IMR-90 (cell line): ENCODE measurements around the gene PHF21B. TPM values are rescaled to one million over a fixed set of nuclear protein-coding genes. Genes with fewer than 3 reads are reported as not detected.

ENCODE experiments used
- ATAC-seq: fragments of 200-7000 bp; cut with Tn5 transposase; 2 replicates; pipeline ENCODE4 v1.9.1; 2020; ENCODE audit warnings: low read depth, mild to moderate bottlenecking, moderate library complexity
- BruUV-seq: library from RNA; stranded (reverse); fragments of 400-500 nt; replicated peaks from 2 replicates; lab custom pipeline; 2021; lab: Mats Ljungman, UMichigan
- CTCF ChIA-PET: fragments of 300-600 bp; formaldehyde crosslinking; extraction: SDS; loops from one replicate; lab custom pipeline; 2021; ENCODE audit warnings: antibody characterized with exemption; lab: Yijun Ruan, JAX
- POLR2A ChIA-PET: fragments of 300-600 bp; sonication (Branson Sonifier 250); formaldehyde crosslinking; loops from one replicate; lab custom pipeline; 2022; ENCODE audit warnings: antibody characterized with exemption; ENCODE audit not compliant: unreplicated experiment; lab: Charles Lee
- DNase-seq: peaks from one replicate; pipeline ENCODE4 v3.0.0; 2013
- H2AFZ ChIP-seq: replicated peaks from 2 replicates; pipeline ENCODE3; 2013; ENCODE audit warnings: low read length, mild to moderate bottlenecking; ENCODE audit not compliant: poor library complexity
- H2AK5ac ChIP-seq: 2 replicates; pipeline ENCODE4 v1.6.1; 2013; ENCODE audit warnings: low read depth, low read length, inconsistent platforms
- H2AK9ac ChIP-seq: replicated peaks from 2 replicates; pipeline ENCODE3; 2013; ENCODE audit warnings: mild to moderate bottlenecking, low read depth, low read length, moderate library complexity; ENCODE audit not compliant: poor library complexity
- H2BK120ac ChIP-seq: 2 replicates; pipeline ENCODE4 v1.6.1; 2013; ENCODE audit warnings: low read depth, low read length, inconsistent platforms
- H2BK15ac ChIP-seq: 3 replicates; pipeline ENCODE4 v1.6.1; 2013; ENCODE audit warnings: low read depth, low read length, inconsistent platforms
- H2BK20ac ChIP-seq: 2 replicates; pipeline ENCODE4 v1.6.1; 2013; ENCODE audit warnings: low read depth, mild to moderate bottlenecking, inconsistent platforms, low read length, moderate library complexity
- H2BK5ac ChIP-seq: 2 replicates; pipeline ENCODE4 v1.6.1; 2013; ENCODE audit warnings: mild to moderate bottlenecking, low read depth, low read length, inconsistent platforms; ENCODE audit not compliant: poor library complexity, severe bottlenecking
- H3K14ac ChIP-seq: replicated peaks from 2 replicates; pipeline ENCODE4 v1.6.1; 2013; ENCODE audit warnings: low read depth, low read length, inconsistent platforms
- H3K18ac ChIP-seq: 2 replicates; pipeline ENCODE4 v1.6.1; 2013; ENCODE audit warnings: low read depth, low read length, control low read depth
- H3K23ac ChIP-seq: 2 replicates; pipeline ENCODE4 v1.6.1; 2013; ENCODE audit warnings: low read depth, low read length, inconsistent platforms
- H3K27ac ChIP-seq: 2 replicates; pipeline ENCODE4 v1.5.1; 2013; ENCODE audit warnings: mild to moderate bottlenecking, control low read depth, low read length; ENCODE audit not compliant: insufficient read depth
- H3K27me3 ChIP-seq: 2 replicates; pipeline ENCODE4 v1.6.1; 2013; ENCODE audit warnings: low read length; ENCODE audit not compliant: control insufficient read depth, insufficient read depth
- H3K36me3 ChIP-seq: 2 replicates; pipeline ENCODE4 v1.6.1; 2013; ENCODE audit warnings: low read length, mixed read lengths; ENCODE audit not compliant: control insufficient read depth, insufficient read depth
- H3K4ac ChIP-seq: 2 replicates; pipeline ENCODE4 v1.6.1; 2013; ENCODE audit warnings: low read depth, low read length, inconsistent platforms
- H3K4me1 ChIP-seq: 2 replicates; pipeline ENCODE4 v1.6.1; 2013; ENCODE audit warnings: low read length, mixed read lengths; ENCODE audit not compliant: control insufficient read depth, insufficient read depth
- H3K4me2 ChIP-seq: 2 replicates; pipeline ENCODE4 v1.6.1; 2013; ENCODE audit warnings: low read depth, mild to moderate bottlenecking, control low read depth, low read length, moderate library complexity
- H3K4me3 ChIP-seq: 2 replicates; pipeline ENCODE4 v1.5.1; 2013; ENCODE audit warnings: low read depth, mild to moderate bottlenecking, control low read depth, low read length, moderate library complexity; ENCODE audit not compliant: insufficient read depth
- H3K56ac ChIP-seq: 2 replicates; pipeline ENCODE4 v1.6.1; 2013; ENCODE audit warnings: low read length, inconsistent platforms; ENCODE audit not compliant: insufficient read depth; ENCODE audit errors: extremely low read depth
- H3K79me1 ChIP-seq, 2 experiments: 2 replicates each; pipeline ENCODE4 v1.6.1; 2013; ENCODE audit warnings: low read length in 2 of 2, inconsistent platforms in 1 of 2, low read depth in 1 of 2
- H3K9ac ChIP-seq: 2 replicates; pipeline ENCODE4 v1.6.1; 2013; ENCODE audit warnings: low read depth, low read length, control low read depth
- H3K9me1 ChIP-seq: 2 replicates; pipeline ENCODE4 v1.6.1; 2013; ENCODE audit warnings: low read length, inconsistent platforms; ENCODE audit not compliant: insufficient read depth
- H3K9me3 ChIP-seq: 2 replicates; pipeline ENCODE4 v1.6.1; 2013; ENCODE audit warnings: low read length; ENCODE audit not compliant: control insufficient read depth, insufficient read depth
- H4K20me1 ChIP-seq: 2 replicates; pipeline ENCODE4 v1.6.1; 2013; ENCODE audit warnings: low read length, inconsistent platforms; ENCODE audit not compliant: insufficient read depth
- H4K5ac ChIP-seq: 2 replicates; pipeline ENCODE4 v1.6.1; 2013; ENCODE audit warnings: mild to moderate bottlenecking, low read depth, low read length, control low read depth
- H4K8ac ChIP-seq, 2 experiments: 2 replicates each; pipeline ENCODE4 v1.6.1; 2013; ENCODE audit warnings: low read depth in 2 of 2, low read length in 2 of 2, control low read depth in 1 of 2, inconsistent platforms in 1 of 2
- H4K91ac ChIP-seq: 2 replicates; pipeline ENCODE4 v1.6.1; 2013; ENCODE audit warnings: low read depth, low read length, inconsistent platforms; ENCODE audit not compliant: insufficient read depth
- BHLHE40 ChIP-seq: fragments of 150-350 bp; IDR thresholded peaks from 2 replicates; pipeline ENCODE4 v1.6.1; 2016; ENCODE audit warnings: mild to moderate bottlenecking, low read depth, low read length
- CEBPB ChIP-seq: IDR thresholded peaks from 2 replicates; pipeline ENCODE4 v1.6.1; 2012; ENCODE audit warnings: low read depth, low read length, improper control_type of control experiment
- CHD1 ChIP-seq: IDR thresholded peaks from 2 replicates; pipeline ENCODE4 v1.6.1; 2012; ENCODE audit warnings: low read depth, low read length, improper control_type of control experiment
- CTCF ChIP-seq: conservative IDR thresholded peaks from 2 replicates; pipeline ENCODE4 v1.5.1; 2012; ENCODE audit warnings: mild to moderate bottlenecking, low read depth, low read length, improper control_type of control experiment
- FOS ChIP-seq: fragments of 150-350 bp; IDR thresholded peaks from 2 replicates; pipeline ENCODE4 v1.6.1; 2016; ENCODE audit warnings: low read depth, low read length
- MAFK ChIP-seq: IDR thresholded peaks from 2 replicates; pipeline ENCODE4 v1.6.1; 2012; ENCODE audit warnings: low read depth, low read length, improper control_type of control experiment
- MAZ ChIP-seq: IDR thresholded peaks from 2 replicates; pipeline ENCODE4 v1.6.1; 2012; ENCODE audit warnings: low read depth, mild to moderate bottlenecking, low read length, improper control_type of control experiment, moderate library complexity, borderline replicate concordance
- MXI1 ChIP-seq: IDR thresholded peaks from 2 replicates; pipeline ENCODE4 v1.6.1; 2012; ENCODE audit warnings: low read depth, mild to moderate bottlenecking, low read length, moderate library complexity, borderline replicate concordance
- NFE2L2 ChIP-seq: fragments of 150-350 bp; IDR thresholded peaks from 2 replicates; pipeline ENCODE4 v1.6.1; 2016; ENCODE audit warnings: low read depth, mild to moderate bottlenecking, low read length
- POLR2A ChIP-seq: IDR thresholded peaks from 2 replicates; pipeline ENCODE4 v1.6.1; 2012; ENCODE audit warnings: mild to moderate bottlenecking, low read depth, low read length
- RAD21 ChIP-seq: IDR thresholded peaks from 2 replicates; pipeline ENCODE4 v1.6.1; 2012; ENCODE audit warnings: low read length, improper control_type of control experiment
- RCOR1 ChIP-seq: IDR thresholded peaks from 2 replicates; pipeline ENCODE4 v1.6.1; 2012; ENCODE audit warnings: mild to moderate bottlenecking, low read length, improper control_type of control experiment; ENCODE audit not compliant: insufficient replicate concordance
- RFX5 ChIP-seq: IDR thresholded peaks from 2 replicates; pipeline ENCODE4 v1.8.0; 2012; ENCODE audit warnings: low read depth, mild to moderate bottlenecking, low read length, moderate library complexity
- SMC3 ChIP-seq: fragments of 150-350 bp; IDR thresholded peaks from 2 replicates; pipeline ENCODE4 v1.6.1; 2016; ENCODE audit warnings: low read depth, mild to moderate bottlenecking, antibody characterized with exemption, low read length, moderate library complexity
- USF2 ChIP-seq: fragments of 150-350 bp; IDR thresholded peaks from 2 replicates; pipeline ENCODE4 v1.6.1; 2017; ENCODE audit warnings: mild to moderate bottlenecking, antibody characterized with exemption, low read length, low read depth
- WGBS, 2 experiments: methylation state at CpG; one replicate each; pipeline versions ENCODE4 v1.1.5 to v1.1.7; 2013; ENCODE audit warnings: missing lambda C conversion rate in 2 of 2; ENCODE audit not compliant: insufficient read length in 1 of 2; ENCODE audit errors: extremely low coverage in 2 of 2; 5-methylcytosine and 5-hydroxymethylcytosine counted together
- dilution Hi-C: fragments of 300-500 bp; cut with HindIII; formaldehyde crosslinking; loops from one replicate; pipeline ENCODE4 v1.14.3; 2018; ENCODE audit warnings: low sequenced_read_pairs; ENCODE audit not compliant: unreplicated experiment
- in situ Hi-C: fragments of 300-500 bp; cut with MboI; formaldehyde crosslinking; loops from 3 replicates; pipeline ENCODE4 v1.14.3; 2019; ENCODE audit warnings: low sequenced_read_pairs, inconsistent platforms, mixed read lengths
- intact Hi-C: fragments of 100-400 bp; cut with micrococcal nuclease; formaldehyde crosslinking; loops from 2 replicates; pipeline ENCODE4 v1.10.0; 2022
- polyA plus RNA-seq, 3 experiments: library from polyadenylated mRNA; depleted of rRNA; stranded (reverse); fragments of >200 nt; gene quantifications; 2 replicates each; pipeline ENCODE4 v1.2.3, GENCODE V29; 2012; ENCODE audit warnings: low replicate concordance in 1 of 3
- total RNA-seq: library from RNA; depleted of rRNA; stranded (reverse); fragments of >200 nt; gene quantifications from 2 replicates; pipeline ENCODE4 v1.2.3, GENCODE V29; 2012
- TF ChIP-seq, protein P1 (sequence below): fragments of 150-350 bp; IDR thresholded peaks from 2 replicates; pipeline ENCODE4 v1.6.1; 2016; ENCODE audit warnings: low read depth, mild to moderate bottlenecking, low read length, moderate library complexity, borderline replicate concordance

Gene PHF21B
- total and polyA plus RNA-seq, 2 of the 4 experiments (the other 2 are of a cell fraction) = 0.02 TPM; not detected in 1

DNA sequence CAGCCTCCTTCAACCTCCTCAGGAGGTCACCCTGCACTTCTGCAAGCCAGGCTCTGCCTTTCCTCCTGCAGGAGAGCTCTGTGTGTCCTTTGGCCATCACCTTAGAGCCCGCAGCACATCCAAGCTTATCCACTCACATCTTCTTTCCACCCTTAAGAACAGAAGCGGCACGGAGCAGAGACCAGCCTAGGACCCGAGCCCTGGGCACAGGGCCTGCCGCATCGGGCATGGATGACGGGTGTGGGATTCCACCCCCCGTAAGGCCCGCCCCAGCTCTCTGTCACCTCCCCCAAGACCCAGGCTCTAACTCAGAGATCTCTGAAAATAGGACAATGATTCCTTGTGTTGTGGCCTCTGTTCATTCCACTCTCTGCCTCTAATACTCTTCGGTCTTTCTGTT lies 42.1 kb upstream of the PHF21B start:
- H4K5ac ChIP-seq = no peak overlapping the region
- TF ChIP-seq NFE2L2 (no peak), CTCF (no peak), CHD1 (no peak), RAD21 (no peak), MAFK (no peak), BHLHE40 (no peak), MXI1 (no peak), MAZ (no peak), RCOR1 (no peak), USF2 (no peak), RFX5 (no peak), POLR2A (no peak), CEBPB (no peak), FOS (no peak), SMC3 (no peak)
- TF ChIP-seq, protein P1, sequence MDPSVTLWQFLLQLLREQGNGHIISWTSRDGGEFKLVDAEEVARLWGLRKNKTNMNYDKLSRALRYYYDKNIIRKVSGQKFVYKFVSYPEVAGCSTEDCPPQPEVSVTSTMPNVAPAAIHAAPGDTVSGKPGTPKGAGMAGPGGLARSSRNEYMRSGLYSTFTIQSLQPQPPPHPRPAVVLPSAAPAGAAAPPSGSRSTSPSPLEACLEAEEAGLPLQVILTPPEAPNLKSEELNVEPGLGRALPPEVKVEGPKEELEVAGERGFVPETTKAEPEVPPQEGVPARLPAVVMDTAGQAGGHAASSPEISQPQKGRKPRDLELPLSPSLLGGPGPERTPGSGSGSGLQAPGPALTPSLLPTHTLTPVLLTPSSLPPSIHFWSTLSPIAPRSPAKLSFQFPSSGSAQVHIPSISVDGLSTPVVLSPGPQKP = no peak
- DNase-seq = no peak
- no peak overlapping the region for H3K4me2 ChIP-seq
- H2BK20ac ChIP-seq = no peak overlapping the region
- peaks cover 37% of the 10 kb centered on the region for H3K27me3 ChIP-seq
- in situ Hi-C loops (no loop called here), dilution Hi-C loops (no loop called here), intact Hi-C loops (no loop called here)
- no peak overlapping the region for H3K4me3 ChIP-seq
- no TSS peak for BruUV-seq
- POLR2A ChIA-PET = no interaction called here
- H2AFZ ChIP-seq = no peak overlapping the region
- H3K56ac ChIP-seq = no peak overlapping the region
- no peak overlapping the region for H3K27ac ChIP-seq
- no peaks in the 10 kb centered on the region for H3K9me3 ChIP-seq
- CTCF ChIA-PET = no interaction called here
- no peak overlapping the region for H2AK9ac ChIP-seq
- no peak overlapping the region for H3K4ac ChIP-seq
- no peaks in the 10 kb centered on the region for H3K4me1 ChIP-seq
- no peaks in the 10 kb centered on the region for H3K36me3 ChIP-seq
- H4K8ac ChIP-seq = no peak overlapping the region
- H2AK5ac ChIP-seq = no peak overlapping the region
- no peaks in the 10 kb centered on the region for H3K79me1 ChIP-seq
- ATAC-seq = no peak
- H2BK5ac ChIP-seq = no peak overlapping the region
- WGBS, 2 experiments = 88% methylated on average over 1 of the region's 10 CpGs; no CpG with 5 or more reads in 1 of the 2 experiments
- H2BK120ac ChIP-seq = no peak overlapping the region
- H3K9ac ChIP-seq = no peak overlapping the region
- H4K91ac ChIP-seq = no peak overlapping the region
- H3K14ac ChIP-seq = no peak overlapping the region
- no peak overlapping the region for H3K23ac ChIP-seq
- no peaks in the 10 kb centered on the region for H4K20me1 ChIP-seq
- H3K9me1 ChIP-seq = no peaks in the 10 kb centered on the region
- no peak overlapping the region for H3K18ac ChIP-seq
- H2BK15ac ChIP-seq = no peak overlapping the region
